ENCODE data around the gene SBNO1.

DNA sequence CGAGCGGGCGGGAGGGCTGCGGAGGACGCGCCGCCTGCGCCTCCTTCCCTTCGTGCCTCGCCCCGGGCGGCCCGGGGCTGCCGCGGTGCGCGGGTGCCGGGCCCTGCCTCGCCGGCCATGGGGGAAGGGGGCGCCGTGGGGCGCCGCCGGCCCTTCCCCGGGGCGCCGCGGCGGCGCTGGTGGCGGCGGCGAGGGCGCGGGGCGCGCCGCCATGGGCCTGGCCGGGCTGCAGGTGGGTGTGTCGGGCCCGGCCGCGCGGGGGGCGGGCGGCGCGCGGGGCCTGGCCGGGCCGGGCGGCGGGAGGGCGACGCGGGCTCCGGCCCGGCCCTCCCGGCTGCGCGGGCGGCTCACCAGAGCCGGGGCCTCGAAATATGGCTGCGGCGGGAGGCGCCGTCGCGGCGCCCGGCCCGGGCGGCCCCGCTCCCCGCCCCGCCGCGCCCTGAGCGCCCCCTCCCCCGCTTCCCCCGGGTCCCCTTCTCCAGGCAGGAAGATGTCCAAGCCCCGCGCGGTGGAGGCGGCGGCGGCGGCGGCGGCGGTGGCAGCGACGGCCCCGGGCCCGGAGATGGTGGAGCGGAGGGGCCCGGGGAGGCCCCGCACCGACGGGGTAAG, 24.4 kb upstream of the SBNO1 start:
- TF ChIP-seq, protein P1, sequence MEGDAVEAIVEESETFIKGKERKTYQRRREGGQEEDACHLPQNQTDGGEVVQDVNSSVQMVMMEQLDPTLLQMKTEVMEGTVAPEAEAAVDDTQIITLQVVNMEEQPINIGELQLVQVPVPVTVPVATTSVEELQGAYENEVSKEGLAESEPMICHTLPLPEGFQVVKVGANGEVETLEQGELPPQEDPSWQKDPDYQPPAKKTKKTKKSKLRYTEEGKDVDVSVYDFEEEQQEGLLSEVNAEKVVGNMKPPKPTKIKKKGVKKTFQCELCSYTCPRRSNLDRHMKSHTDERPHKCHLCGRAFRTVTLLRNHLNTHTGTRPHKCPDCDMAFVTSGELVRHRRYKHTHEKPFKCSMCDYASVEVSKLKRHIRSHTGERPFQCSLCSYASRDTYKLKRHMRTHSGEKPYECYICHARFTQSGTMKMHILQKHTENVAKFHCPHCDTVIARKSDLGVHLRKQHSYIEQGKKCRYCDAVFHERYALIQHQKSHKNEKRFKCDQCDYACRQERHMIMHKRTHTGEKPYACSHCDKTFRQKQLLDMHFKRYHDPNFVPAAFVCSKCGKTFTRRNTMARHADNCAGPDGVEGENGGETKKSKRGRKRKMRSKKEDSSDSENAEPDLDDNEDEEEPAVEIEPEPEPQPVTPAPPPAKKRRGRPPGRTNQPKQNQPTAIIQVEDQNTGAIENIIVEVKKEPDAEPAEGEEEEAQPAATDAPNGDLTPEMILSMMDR (conservative IDR thresholded peaks at IDR 0.05; ENCODE audit: low read length) = no peak
- TF ChIP-seq EZH2phosphoT487 (IDR thresholded peaks at IDR 0.05; ENCODE audit: borderline replicate concordance) = no peak

All from Loucy (cell line).